ENCODE results near the gene INHA. TPM values are rescaled to one million over a fixed set of nuclear protein-coding genes. Genes with fewer than 3 reads are reported as not detected.

Gene INHA
- total and polyA plus RNA-seq, 4 donors: 0.03 to 0.15 (median 0.11) TPM

DNA sequence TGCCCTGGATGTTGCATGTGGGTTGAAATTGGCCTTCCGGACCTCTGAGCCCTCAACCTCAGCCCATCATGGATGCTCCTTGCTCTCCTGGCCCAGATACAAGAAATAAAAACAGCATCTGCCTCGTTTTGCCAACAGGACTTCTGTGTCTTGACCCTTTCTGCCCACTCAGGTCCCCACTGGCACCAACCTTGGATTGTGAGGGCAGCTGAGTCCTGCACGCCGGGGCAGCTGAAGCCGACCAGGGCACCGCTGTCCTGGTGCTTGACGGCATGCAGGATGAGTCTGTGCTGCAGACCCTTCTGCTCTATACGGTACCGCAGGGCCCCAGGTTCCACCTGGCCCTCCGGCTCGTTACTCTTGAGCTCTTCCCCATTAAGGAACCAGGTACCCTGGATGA is 5.5 kb upstream of the INHA start:
- no peaks in the 10 kb centered on the region for H3K9me3 ChIP-seq (ENCODE audit: control insufficient read depth in 4 of 4, low read length in 3 of 4)
- DNase-seq (ENCODE audit: low spot score): no peak
- TF ChIP-seq HNF4A (conservative IDR thresholded peaks at IDR 0.05) (no peak), RXRA (IDR thresholded peaks at IDR 0.05) (no peak), FOXA1 (IDR thresholded peaks at IDR 0.05) (no peak), RAD21 (IDR thresholded peaks at IDR 0.05) (no peak), EGR1 (IDR thresholded peaks at IDR 0.05; ENCODE audit: low read depth in 2 of 2) (no peak), FOXA2 (IDR thresholded peaks at IDR 0.05) (no peak), HNF4G (IDR thresholded peaks at IDR 0.05) (no peak), SP1 (IDR thresholded peaks at IDR 0.05) (no peak), MAX (IDR thresholded peaks at IDR 0.05) (no peak), ZBTB33 (IDR thresholded peaks at IDR 0.05) (no peak)
- TF ChIP-seq, protein P1, sequence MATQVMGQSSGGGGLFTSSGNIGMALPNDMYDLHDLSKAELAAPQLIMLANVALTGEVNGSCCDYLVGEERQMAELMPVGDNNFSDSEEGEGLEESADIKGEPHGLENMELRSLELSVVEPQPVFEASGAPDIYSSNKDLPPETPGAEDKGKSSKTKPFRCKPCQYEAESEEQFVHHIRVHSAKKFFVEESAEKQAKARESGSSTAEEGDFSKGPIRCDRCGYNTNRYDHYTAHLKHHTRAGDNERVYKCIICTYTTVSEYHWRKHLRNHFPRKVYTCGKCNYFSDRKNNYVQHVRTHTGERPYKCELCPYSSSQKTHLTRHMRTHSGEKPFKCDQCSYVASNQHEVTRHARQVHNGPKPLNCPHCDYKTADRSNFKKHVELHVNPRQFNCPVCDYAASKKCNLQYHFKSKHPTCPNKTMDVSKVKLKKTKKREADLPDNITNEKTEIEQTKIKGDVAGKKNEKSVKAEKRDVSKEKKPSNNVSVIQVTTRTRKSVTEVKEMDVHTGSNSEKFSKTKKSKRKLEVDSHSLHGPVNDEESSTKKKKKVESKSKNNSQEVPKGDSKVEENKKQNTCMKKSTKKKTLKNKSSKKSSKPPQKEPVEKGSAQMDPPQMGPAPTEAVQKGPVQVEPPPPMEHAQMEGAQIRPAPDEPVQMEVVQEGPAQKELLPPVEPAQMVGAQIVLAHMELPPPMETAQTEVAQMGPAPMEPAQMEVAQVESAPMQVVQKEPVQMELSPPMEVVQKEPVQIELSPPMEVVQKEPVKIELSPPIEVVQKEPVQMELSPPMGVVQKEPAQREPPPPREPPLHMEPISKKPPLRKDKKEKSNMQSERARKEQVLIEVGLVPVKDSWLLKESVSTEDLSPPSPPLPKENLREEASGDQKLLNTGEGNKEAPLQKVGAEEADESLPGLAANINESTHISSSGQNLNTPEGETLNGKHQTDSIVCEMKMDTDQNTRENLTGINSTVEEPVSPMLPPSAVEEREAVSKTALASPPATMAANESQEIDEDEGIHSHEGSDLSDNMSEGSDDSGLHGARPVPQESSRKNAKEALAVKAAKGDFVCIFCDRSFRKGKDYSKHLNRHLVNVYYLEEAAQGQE (IDR thresholded peaks at IDR 0.05): no peak
- peaks cover 1 to 10% (median 3%) of the 10 kb centered on the region in 4 donors for H3K4me1 ChIP-seq (ENCODE audit: control insufficient read depth in 4 of 4, insufficient read depth in 4 of 4, low read length in 3 of 4)
- no peaks in the 10 kb centered on the region for H3K27me3 ChIP-seq (ENCODE audit: control insufficient read depth in 4 of 4, insufficient read depth in 4 of 4, low read length in 3 of 4)
- H3K27ac ChIP-seq (ENCODE audit: low read depth in 1 of 2, low read length in 2 of 2): no peak overlapping the region
- no peak overlapping the region for H3K4me3 ChIP-seq (ENCODE audit: low read depth in 1 of 3, low read length in 3 of 3)
- WGBS: 95% methylated on average over 11 of the region's 11 CpGs
- peaks cover 0 to 6% (median 4%) of the 10 kb centered on the region in 4 donors for H3K36me3 ChIP-seq (ENCODE audit: control insufficient read depth in 4 of 4, insufficient read depth in 3 of 4, low read depth in 1 of 4, low read length in 3 of 4)
- no peak overlapping the region for H3K9ac ChIP-seq (ENCODE audit: low read depth in 1 of 2, low read length in 2 of 2)

- Histone ChIP-seq H3K4me1 (ENCODE audit: control insufficient read depth in 4 of 4, insufficient read depth in 4 of 4, low read length in 3 of 4) (peaks cover 4 to 15% (median 6%) of the 10 kb centered on the region in 4 donors), H3K4me3 (ENCODE audit: low read depth in 1 of 3, low read length in 3 of 3) (no peak overlapping the region), H3K9me3 (ENCODE audit: control insufficient read depth in 4 of 4, low read length in 3 of 4) (no peaks in the 10 kb centered on the region), H3K27me3 (ENCODE audit: control insufficient read depth in 4 of 4, insufficient read depth in 4 of 4, low read length in 3 of 4) (no peaks in the 10 kb centered on the region), H3K27ac (ENCODE audit: low read depth in 1 of 2, low read length in 2 of 2) (no peak overlapping the region), H3K36me3 (ENCODE audit: control insufficient read depth in 4 of 4, insufficient read depth in 3 of 4, low read depth in 1 of 4, low read length in 3 of 4) (peaks cover 0 to 6% (median 4%) of the 10 kb centered on the region in 4 donors), H3K9ac (ENCODE audit: low read depth in 1 of 2, low read length in 2 of 2) (no peak overlapping the region)
- no peak for DNase-seq (ENCODE audit: low spot score)
- 96% methylated on average over 18 of the region's 18 CpGs for WGBS
- TF ChIP-seq YY1 (IDR thresholded peaks at IDR 0.05) (no peak), CTCF (IDR thresholded peaks at IDR 0.05; ENCODE audit: low read depth, low read length, missing input control) (no peak), FOXA2 (IDR thresholded peaks at IDR 0.05) (no peak), RXRA (IDR thresholded peaks at IDR 0.05) (no peak), EGR1 (IDR thresholded peaks at IDR 0.05; ENCODE audit: low read depth in 2 of 2) (no peak), SP1 (IDR thresholded peaks at IDR 0.05) (no peak)
Measured at GRCh38 chr2:219567131-219567530, 5.0 kb upstream of the INHA start.
